Adrenal gland (tissue), 12 donors: Measurements from ENCODE around the gene HAP1. TPM values are rescaled to one million over a fixed set of nuclear protein-coding genes. Genes with fewer than 3 reads are reported as not detected.
"Not testable (repeated sequence)": the region's sequence is repeated elsewhere in the genome, so short reads cannot be mapped to it uniquely, and the experiment has no call there.

Experiments
- DNase-seq, 7 donors: peaks; one replicate each; pipeline ENCODE4 v3.0.0-alpha.2; 2019 to 2020
- H3K27ac ChIP-seq, 5 donors: fragments of 200-600 bp; sonication (generic) in 4 of 5; 1 replicate in 3 of 5; 2 replicates in 2 of 5; pipeline versions ENCODE4 v1.5.1 to v1.8.0; 2016 to 2020; ENCODE audit warnings: mild to moderate bottlenecking in 1 of 5
- H3K27me3 ChIP-seq: fragments of 200-600 bp; 2 replicates; pipeline ENCODE4 v1.8.0; 2021
- H3K36me3 ChIP-seq, 2 donors: fragments of 200-600 bp; replicated peaks in 1 of 2; 1 replicate in 1 of 2; 2 replicates in 1 of 2; pipeline versions ENCODE4 v1.5.1 to v1.8.0; 2018 to 2022
- H3K4me1 ChIP-seq, 2 donors: fragments of 200-600 bp; replicated peaks in 1 of 2; 1 replicate in 1 of 2; 2 replicates in 1 of 2; pipeline versions ENCODE4 v1.5.1 to v1.8.0; 2018 to 2021
- H3K4me3 ChIP-seq, 4 donors: fragments of 200-600 bp; sonication (generic) in 3 of 4; one replicate each; pipeline ENCODE4 v1.5.1; 2016 to 2018
- H3K9me3 ChIP-seq, 3 donors: fragments of 200-600 bp; sonication (generic) in 1 of 3; replicated peaks in 1 of 3; 1 replicate in 2 of 3; 2 replicates in 1 of 3; pipeline versions ENCODE4 v1.5.1 to v1.8.0; 2016 to 2021
- CTCF ChIP-seq, 6 experiments: fragments of 450-650 bp in 4 of 6; fragments of 200-600 bp in 2 of 6; sonication (generic) in 1 of 6; IDR thresholded peaks; 1 replicate in 5 of 6; 2 replicates in 1 of 6; pipeline versions ENCODE4 v1.5.1 to v1.8.0; 2016 to 2021; ENCODE audit warnings: antibody characterized with exemption in 6 of 6, mild to moderate bottlenecking in 2 of 6, moderate library complexity in 1 of 6
- POLR2A ChIP-seq, 2 donors: fragments of 450-650 bp; IDR thresholded peaks; one replicate each; pipeline ENCODE4 v1.6.1; 2017; ENCODE audit warnings: antibody characterized with exemption in 2 of 2, mild to moderate bottlenecking in 2 of 2, moderate library complexity in 1 of 2
- WGBS, 4 donors: extraction: QIAGEN DNeasy Blood & Tissue Kit in 2 of 4; methylation state at CpG; one replicate each; pipeline versions ENCODE4 v1.1.5 to v1.1.7; 2013 to 2017; 5-methylcytosine and 5-hydroxymethylcytosine counted together
- intact Hi-C, 2 donors: fragments of 100-400 bp; cut with DNase I; formaldehyde crosslinking; loops; one replicate each; pipeline versions ENCODE4 v1.14.1 to v1.15.0; 2022 to 2023
- polyA plus RNA-seq, 3 donors: library from polyadenylated mRNA; stranded (reverse); fragments of 200-250 nt in 2 of 3; fragments of 350-450 nt in 1 of 3; fragmentation: Illumina TruSeq in 1 of 3; extraction: RNeasy Lipid Tissue Mini Kit (QIAGEN cat#74804) in 1 of 3; gene quantifications; one replicate each; pipeline ENCODE4 v1.2.3, GENCODE V29; 2013 to 2014
- total RNA-seq, 9 donors: library from RNA; depleted of rRNA in 4 of 9; stranded (reverse); fragments of >200 nt in 4 of 9; fragments of 120-200 nt in 1 of 9; fragmentation: NEBNext Ultra II Directional in 1 of 9; extraction: Animal tissue kit (Norgen Biotek cat#: 25700) in 1 of 9; gene quantifications; one replicate each; pipeline versions ENCODE4 v1.1.0 to v1.2.4, GENCODE V29; 2013 to 2023
- donor health status: healthy with polysubstance abuse.
- donor health status: Bipolar disorder and iron deficiency.
- donor health status: DM: yes; HTN: yes; CAD: no.
- donor health status: DM: no; HTN: no; CAD: no.
- donor health status: DM: no; HTN: no; CAD: no.
- donor health status: DM: yes; HTN: yes; CAD: no.

Gene HAP1
- total and polyA plus RNA-seq, 12 donors: 0.17 to 2.8 (median 0.65) TPM; not detected in 1

GRCh38 chr17:41710472-41711090 lies 23.9 kb downstream of the HAP1 start:
- DNase-seq: peak in 4 of 7 donors; percentile 48 to 92 (median 64)
- Histone ChIP-seq H3K4me3 (no peak overlapping the region), H3K27ac (no peak overlapping the region), H3K27me3 (no peaks in the 10 kb centered on the region), H3K36me3 (no peaks in the 10 kb centered on the region), H3K4me1 (peaks cover 5 to 7% of the 10 kb centered on the region in 2 donors), H3K9me3 (no peaks in the 10 kb centered on the region)
- WGBS, 4 donors: 44 to 53% (median 51%) methylated on average over 8 of the region's 8 CpGs
- intact Hi-C loops: no loop called here
- TF ChIP-seq POLR2A (IDR thresholded peaks at IDR 0.05): no peak
- TF ChIP-seq CTCF (IDR thresholded peaks at IDR 0.05): no peak

- whole genome bisulfite sequencing, 4 donors: 51 to 71% (median 61%) methylated on average over 10 of the region's 10 CpGs
- Histone ChIP-seq H3K36me3 (no peaks in the 10 kb centered on the region), H3K27me3 (no peaks in the 10 kb centered on the region), H3K9me3 (no peaks in the 10 kb centered on the region), H3K27ac (no peak overlapping the region), H3K4me1 (peaks cover 12 to 14% of the 10 kb centered on the region in 2 donors), H3K4me3 (no peak overlapping the region)
- TF ChIP-seq POLR2A (IDR thresholded peaks at IDR 0.05) (no peak), CTCF (IDR thresholded peaks at IDR 0.05) (no peak)
- intact Hi-C loops: no loop called here
- DNase-seq: no peak
Measured at GRCh38 chr17:41707803-41708669, 26.4 kb downstream of the HAP1 start.

- peak overlapping the region in 1 of 4 donors; percentile 27 for H3K4me3 ChIP-seq
- no peaks in the 10 kb centered on the region for H3K9me3 ChIP-seq
- no peaks in the 10 kb centered on the region for H3K27me3 ChIP-seq
- 30 to 43% (median 34%) methylated on average over 12 to 13 of the region's 13 CpGs for WGBS, 4 donors
- intact Hi-C loops: no loop called here
- peaks cover 12 to 14% of the 10 kb centered on the region in 2 donors for H3K4me1 ChIP-seq
- H3K36me3 ChIP-seq: no peaks in the 10 kb centered on the region
- peak; percentile 68 to 81 (median 75) for DNase-seq
- TF ChIP-seq CTCF (IDR thresholded peaks at IDR 0.05) (no peak), POLR2A (IDR thresholded peaks at IDR 0.05) (peak in 1 of 2 donors; percentile 16)
- peak overlapping the region in 4 of 5 donors; percentile 19 to 85 (median 72) for H3K27ac ChIP-seq
Measured at GRCh38 chr17:41705271-41705991, 29.0 kb downstream of the HAP1 start.

- no peak overlapping the region for H3K4me3 ChIP-seq
- DNase-seq: no peak
- H3K27me3 ChIP-seq: no peaks in the 10 kb centered on the region
- WGBS, 4 donors: 83 to 88% (median 86%) methylated on average over 8 of the region's 8 CpGs
- intact Hi-C loops: no loop called here
- H3K27ac ChIP-seq: no peak overlapping the region
- H3K36me3 ChIP-seq: no peaks in the 10 kb centered on the region
- H3K4me1 ChIP-seq: peaks cover 12 to 15% of the 10 kb centered on the region in 2 donors
- no peaks in the 10 kb centered on the region for H3K9me3 ChIP-seq
- TF ChIP-seq CTCF (IDR thresholded peaks at IDR 0.05): no peak
- TF ChIP-seq POLR2A (IDR thresholded peaks at IDR 0.05): no peak
Measured at GRCh38 chr17:41702712-41703111, 31.7 kb downstream of the HAP1 start.

- intact Hi-C loops, H3K4me3 ChIP-seq, DNase-seq, H3K27ac ChIP-seq, H3K9me3 ChIP-seq, H3K27me3 ChIP-seq, H3K36me3 ChIP-seq: not testable (repeated sequence)
- H3K4me1 ChIP-seq: peaks cover 15 to 30% of the 10 kb centered on the region in 2 donors
- WGBS, 4 donors: 76 to 90% (median 84%) methylated on average over 3 of the region's 3 CpGs
Measured at GRCh38 chr17:41700843-41701242, 33.6 kb downstream of the HAP1 start.
